Measurements from ENCODE around the gene AHDC1.

DNA sequence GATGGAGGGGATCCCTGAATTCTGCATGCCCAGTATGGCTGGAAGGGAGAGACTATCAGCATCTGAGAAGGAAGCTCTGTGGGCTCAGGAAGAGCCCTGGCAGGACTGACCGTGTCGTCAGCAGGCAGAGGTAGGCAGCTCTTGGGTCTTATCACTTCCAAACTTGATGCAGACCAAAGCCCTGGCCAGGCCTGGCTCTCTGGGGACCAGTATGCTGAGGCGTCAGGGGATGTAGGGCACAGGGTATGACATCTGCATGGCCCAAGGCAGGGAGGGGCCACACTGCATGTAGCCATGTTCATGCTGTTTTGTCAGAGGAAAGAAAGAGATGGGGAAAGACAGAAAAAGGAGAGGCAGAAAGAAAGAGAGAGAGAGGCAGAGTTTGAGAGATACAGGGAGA is 24.8 kb upstream of the AHDC1 start:
- TF ChIP-seq EP300 (IDR thresholded peaks at IDR 0.05) (no peak), POLR2A (IDR thresholded peaks at IDR 0.05; ENCODE audit: low read depth) (no peak)
- TF ChIP-seq, protein P1, sequence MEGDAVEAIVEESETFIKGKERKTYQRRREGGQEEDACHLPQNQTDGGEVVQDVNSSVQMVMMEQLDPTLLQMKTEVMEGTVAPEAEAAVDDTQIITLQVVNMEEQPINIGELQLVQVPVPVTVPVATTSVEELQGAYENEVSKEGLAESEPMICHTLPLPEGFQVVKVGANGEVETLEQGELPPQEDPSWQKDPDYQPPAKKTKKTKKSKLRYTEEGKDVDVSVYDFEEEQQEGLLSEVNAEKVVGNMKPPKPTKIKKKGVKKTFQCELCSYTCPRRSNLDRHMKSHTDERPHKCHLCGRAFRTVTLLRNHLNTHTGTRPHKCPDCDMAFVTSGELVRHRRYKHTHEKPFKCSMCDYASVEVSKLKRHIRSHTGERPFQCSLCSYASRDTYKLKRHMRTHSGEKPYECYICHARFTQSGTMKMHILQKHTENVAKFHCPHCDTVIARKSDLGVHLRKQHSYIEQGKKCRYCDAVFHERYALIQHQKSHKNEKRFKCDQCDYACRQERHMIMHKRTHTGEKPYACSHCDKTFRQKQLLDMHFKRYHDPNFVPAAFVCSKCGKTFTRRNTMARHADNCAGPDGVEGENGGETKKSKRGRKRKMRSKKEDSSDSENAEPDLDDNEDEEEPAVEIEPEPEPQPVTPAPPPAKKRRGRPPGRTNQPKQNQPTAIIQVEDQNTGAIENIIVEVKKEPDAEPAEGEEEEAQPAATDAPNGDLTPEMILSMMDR (IDR thresholded peaks at IDR 0.05): no peak

All from esophagus muscularis mucosa (tissue), 4 donors.